Right kidney (tissue), 9 donors: ENCODE measurements around the gene TASOR2.

Source experiments
- DNase-seq: peaks from one replicate; pipeline ENCODE4 v3.0.0-alpha.2; 2016
- long read RNA-seq, 8 donors: transcript quantifications; one replicate each; lab custom pipeline, GENCODE V29; 2026

Gene TASOR2
- long read RNA-seq, donor 1, partial matches to known transcripts: 437 of 532 reads
- long read RNA-seq, donor 1, other reads (novel, unspliced or antisense): 95 of 532 reads
- long read RNA-seq, donor 2, partial matches to known transcripts: 250 of 250 reads
- long read RNA-seq, donor 2, other reads (novel, unspliced or antisense): 0 of 250 reads
- long read RNA-seq, donor 3, partial matches to known transcripts: 12 of 59 reads
- long read RNA-seq, donor 3, other reads (novel, unspliced or antisense): 47 of 59 reads
- long read RNA-seq, donor 4, partial matches to known transcripts: 17 of 19 reads
- long read RNA-seq, donor 4, other reads (novel, unspliced or antisense): 0 of 19 reads
- long read RNA-seq, donor 5, partial matches to known transcripts: 587 of 690 reads
- long read RNA-seq, donor 5, other reads (novel, unspliced or antisense): 102 of 690 reads
- long read RNA-seq, donor 6, partial matches to known transcripts: 64 of 113 reads
- long read RNA-seq, donor 6, other reads (novel, unspliced or antisense): 48 of 113 reads
- long read RNA-seq, donor 7, partial matches to known transcripts: 89 of 170 reads
- long read RNA-seq, donor 7, other reads (novel, unspliced or antisense): 81 of 170 reads
- long read RNA-seq, donor 8, partial matches to known transcripts: 38 of 134 reads
- long read RNA-seq, donor 8, other reads (novel, unspliced or antisense): 96 of 134 reads

DNA sequence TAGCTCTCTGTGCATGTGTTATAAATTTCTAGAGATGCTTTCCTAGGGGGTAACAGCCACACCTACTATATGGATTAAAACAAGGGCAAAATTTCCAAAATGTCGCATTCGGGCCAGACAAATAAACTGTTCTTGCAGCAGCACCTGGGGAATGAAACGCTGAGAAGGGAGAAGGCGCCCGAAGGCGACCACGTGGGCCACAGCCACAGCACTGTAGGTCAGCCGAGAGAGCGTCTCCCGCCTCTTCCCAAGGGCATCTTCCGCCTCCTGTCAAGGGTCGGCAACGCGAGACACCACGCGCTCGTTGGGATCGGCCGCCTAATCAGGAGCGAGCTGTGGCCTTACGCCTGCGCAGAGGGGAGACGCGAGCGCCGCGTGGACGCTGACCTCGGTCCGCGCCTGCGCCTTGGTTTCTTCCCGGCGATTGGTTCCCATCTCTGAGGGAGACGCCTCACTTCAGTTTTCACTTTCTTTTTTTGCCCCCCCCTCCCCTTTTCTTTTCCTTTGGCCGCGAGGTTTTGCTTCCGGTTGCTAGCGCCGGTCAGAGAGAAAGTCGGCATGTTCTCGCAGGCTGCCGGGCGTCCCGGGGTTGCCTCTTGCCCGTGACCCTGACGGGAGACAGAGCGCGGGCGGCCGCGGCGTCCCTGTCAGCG, at the start of gene TASOR2:
TASOR2 (plus strand) TSS at position 521 of the 653 bp plus-strand sequence. CDS start 35,805 bp downstream, outside the sequence.
- peak; percentile 90 for DNase-seq

- no peak for DNase-seq
Observed at GRCh38 chr10:5634918-5635317, 49.7 kb upstream of the TASOR2 start.

GRCh38 chr10:5638494-5638893, 46.1 kb upstream of the TASOR2 start:
- no peak for DNase-seq

- DNase-seq: no peak
Observed at GRCh38 chr10:5639066-5639465, 45.6 kb upstream of the TASOR2 start.

- DNase-seq: no peak
Observed at GRCh38 chr10:5640036-5640435, 44.6 kb upstream of the TASOR2 start.

- DNase-seq: no peak
Observed at GRCh38 chr10:5640501-5640900, 44.1 kb upstream of the TASOR2 start.

DNA sequence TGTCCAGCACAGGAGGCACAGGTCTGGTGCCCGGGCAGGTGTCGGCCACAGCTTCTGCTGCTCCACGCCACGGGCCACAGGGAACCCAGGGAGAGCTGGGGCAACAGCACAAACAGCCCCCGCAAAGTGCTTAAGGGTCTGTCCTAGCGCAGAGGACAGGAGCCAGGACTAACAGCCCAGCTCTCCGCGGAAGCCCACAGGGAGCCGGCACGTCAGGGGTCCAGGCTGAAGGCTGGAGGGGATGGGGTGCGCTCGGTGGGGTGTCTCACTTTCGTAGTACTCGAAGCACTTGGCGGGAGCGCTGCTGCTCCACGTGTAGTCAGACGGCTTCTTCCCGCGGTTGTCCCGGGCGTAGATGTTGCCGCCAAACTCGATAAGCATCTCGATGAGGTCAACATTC, 43.1 kb upstream of the TASOR2 start:
- no peak for DNase-seq

DNA sequence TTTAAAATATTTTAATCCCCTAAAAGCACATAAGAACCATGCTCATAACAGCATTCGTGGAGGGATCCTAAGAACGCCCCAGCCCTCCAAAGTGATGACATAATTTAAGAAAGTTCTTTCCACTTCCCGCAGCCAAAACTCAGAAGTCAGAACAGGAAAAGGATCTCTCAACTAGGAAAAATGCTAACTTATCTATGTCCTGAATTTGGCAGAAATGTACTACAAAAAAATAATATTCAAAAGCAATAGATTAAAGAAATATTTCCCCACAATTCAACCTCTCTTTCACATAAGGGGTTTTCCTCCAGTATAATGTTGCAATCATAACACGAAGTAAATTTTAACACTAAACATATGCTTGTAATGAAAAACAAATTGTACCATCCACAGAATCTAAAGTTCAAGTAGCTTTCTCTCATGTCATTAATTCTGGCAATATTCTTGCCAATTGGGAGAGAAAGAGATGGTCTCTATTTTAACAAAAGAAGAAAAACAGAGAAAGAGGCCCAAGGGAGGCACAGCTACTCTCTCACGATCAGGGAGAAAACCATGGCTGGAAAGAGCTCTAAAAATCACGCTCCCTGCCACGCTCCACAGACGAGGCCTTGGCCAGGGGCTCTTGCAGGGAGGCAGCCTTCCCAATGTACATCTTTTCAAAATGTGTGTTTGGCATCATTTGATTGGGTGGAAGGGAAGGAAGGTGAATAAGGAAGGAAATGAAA, 41.1 kb upstream of the TASOR2 start:
- DNase-seq: no peak

GRCh38 chr10:5644930-5645329, 39.7 kb upstream of the TASOR2 start:
- no peak for DNase-seq

GRCh38 chr10:5645375-5645774, 39.3 kb upstream of the TASOR2 start:
- no peak for DNase-seq

- no peak for DNase-seq
Observed at GRCh38 chr10:5645944-5646617, 38.6 kb upstream of the TASOR2 start.

DNA sequence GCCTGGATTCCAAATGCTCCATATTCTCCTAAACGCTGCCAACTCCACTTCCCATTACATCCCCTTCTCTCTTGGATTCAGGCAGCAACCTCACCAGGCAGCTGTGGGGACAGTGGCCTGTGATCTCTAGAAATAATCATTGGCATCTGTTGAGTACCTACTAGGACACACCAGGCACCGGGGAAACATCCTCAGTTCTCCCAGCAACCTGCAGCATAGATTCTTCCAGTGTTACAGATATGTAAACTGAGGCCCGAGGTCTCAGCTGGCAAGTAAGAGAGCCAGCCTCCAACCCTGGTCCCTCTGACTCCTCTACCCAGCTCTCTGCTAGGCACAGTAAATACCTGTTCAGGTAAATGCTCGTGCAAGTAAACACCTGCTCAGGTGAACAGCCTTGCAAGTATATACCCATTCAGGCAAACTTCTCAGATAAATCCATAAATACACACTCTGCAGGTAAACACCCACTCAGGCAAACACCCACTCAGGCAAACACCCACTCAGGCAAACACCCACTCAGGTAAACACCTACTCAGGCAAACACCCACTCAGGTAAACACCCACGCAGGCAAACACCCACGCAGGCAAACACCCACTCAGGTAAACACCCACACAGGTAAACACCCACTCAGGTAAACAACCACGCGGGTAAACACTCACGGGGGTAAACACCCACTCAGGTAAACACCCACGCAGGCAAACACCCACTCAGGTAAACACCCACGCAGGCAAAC, 37.0 kb upstream of the TASOR2 start:
- no peak for DNase-seq

DNA sequence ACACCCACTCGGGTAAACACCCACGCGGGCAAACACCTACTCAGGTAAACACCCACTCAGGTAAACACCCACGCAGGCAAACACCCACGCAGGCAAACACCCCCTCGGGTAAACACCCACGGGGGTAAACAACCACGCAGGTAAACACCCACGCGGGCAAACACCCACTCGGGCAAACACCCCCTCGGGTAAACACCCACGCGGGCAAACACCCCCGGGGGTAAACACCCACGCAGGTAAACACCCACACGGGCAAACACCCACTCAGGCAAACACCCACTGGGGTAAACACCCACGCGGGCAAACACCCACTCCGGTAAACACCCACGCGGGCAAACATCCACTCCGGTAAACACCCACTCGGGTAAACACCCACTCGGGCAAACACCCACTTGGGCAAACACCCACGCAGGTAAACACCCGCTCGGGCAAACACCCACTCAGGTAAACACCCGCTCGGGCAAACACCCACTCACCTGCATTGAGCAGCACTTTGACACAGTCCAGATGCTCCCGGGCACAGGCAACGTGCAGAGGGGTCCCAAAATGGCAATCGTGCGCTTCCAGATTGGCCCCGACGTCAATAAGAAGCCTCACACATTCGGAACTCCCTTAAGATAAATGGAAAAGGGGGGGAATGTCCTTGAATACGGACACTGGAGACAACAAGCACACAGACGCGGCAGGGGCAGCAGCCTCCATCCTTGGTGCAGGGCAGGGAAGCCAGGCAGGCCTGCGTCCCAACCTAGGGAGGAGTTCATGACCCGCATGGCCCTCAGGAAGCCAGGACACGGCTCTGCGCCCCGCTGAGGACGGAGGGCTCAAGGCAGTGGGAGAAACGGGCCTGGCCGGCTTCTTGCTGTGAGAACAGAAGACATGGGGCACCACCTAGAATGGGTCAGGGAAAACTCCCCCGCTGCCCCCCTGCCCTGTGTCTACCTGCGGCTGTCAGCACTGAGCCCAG, 35.9 kb upstream of the TASOR2 start:
- no peak for DNase-seq

DNA sequence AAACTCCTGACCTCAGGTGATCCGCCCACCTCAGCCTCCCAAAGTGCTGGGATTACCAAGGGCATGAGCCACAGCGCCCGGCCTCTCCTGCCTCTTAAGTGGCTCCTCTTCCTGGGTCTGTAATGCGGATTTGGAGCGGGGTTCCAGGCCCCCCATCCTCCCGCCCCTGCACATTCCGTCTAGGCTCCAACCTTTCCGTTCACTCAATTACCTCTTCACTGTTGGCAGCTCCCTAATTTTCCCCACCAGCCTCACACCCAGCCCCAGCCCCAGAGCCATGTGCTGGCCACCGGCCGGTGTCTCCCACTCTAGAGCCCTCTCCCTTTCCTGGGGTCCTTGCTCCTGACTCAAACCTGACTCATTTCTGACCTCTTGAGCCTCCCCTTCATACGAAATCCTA, 34.9 kb upstream of the TASOR2 start:
- no peak for DNase-seq

GRCh38 chr10:5650664-5651387, 33.8 kb upstream of the TASOR2 start:
- DNase-seq: no peak

- no peak for DNase-seq
Observed at GRCh38 chr10:5651388-5651764, 33.3 kb upstream of the TASOR2 start.

DNA sequence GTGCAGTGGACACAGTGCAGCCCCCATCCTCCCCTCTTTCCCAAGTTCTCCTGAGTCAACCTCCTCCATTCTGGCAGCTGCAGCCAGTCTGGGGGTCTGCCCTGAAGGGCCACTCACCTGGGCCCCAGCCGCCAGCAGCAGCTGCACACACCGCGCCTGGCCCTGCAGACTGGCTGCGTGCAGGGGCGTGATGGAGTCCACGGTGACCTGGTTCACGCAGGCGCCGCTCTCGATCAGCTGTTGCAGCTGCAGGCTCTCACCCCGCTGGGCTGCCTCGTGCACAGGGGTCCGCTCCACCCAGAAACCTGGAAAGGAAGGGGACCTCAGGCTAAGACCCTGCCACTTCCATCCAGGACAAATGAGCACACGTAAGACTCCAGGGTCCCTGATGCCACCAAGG, 31.9 kb upstream of the TASOR2 start:
- DNase-seq: no peak

DNA sequence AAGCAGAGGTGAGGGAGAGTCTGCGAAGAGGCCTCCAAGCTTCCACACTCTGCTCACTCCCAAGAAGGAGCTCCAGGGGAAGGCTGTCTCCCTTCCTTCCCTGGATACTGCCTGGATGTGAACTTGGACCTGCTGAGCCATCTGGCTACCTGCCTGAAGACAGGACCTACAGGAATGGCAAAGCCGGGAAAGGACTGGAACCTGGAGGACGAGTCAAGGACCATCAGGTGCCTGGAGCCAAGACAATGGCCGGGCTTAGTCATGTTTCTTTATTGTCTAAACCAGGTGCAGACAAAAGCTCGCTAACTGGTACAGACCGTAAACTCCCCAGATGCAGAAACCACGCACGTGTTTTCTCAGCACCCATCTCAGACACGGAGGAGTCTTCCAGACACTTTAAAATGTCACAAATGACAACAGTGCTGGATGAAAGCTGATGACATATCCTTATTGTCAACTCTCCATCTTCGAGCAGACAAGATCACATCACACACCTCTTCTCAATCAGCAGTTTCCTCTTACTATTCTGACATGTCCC, 30.4 kb upstream of the TASOR2 start:
- no peak for DNase-seq

DNA sequence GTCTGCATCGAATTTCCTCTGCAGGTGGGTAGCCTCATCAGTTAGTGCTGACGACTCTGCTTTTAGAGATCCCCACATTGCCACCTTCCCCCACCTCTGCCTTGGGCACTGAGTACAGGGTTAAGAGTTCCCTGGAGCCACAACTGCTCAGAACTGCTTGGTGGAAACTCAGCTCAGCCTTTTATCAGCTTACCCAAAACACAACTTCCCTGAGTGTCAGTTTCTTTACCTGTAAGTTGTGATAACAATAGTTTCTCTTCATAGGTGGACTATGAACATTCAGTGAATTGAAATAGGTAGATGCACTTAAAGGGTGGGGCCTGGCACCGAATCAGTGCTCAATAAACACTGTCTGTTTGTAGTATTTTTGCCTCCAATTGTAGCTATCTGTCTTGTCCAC, 29.5 kb upstream of the TASOR2 start:
- DNase-seq: no peak
